A673 (cell line): ENCODE measurements around the gene LIME1. TPM values are rescaled to one million over a fixed set of nuclear protein-coding genes. Genes with fewer than 3 reads are reported as not detected.

ENCODE experiments used
- BruUV-seq: library from RNA; stranded (reverse); fragments of 400-500 nt; replicated peaks from 2 replicates; lab custom pipeline; 2021; lab: Mats Ljungman, UMichigan
- CTCF ChIA-PET: fragments of 300-600 bp; sonication (Branson Sonifier 250); formaldehyde crosslinking; loops from one replicate; lab custom pipeline; 2022; ENCODE audit warnings: antibody characterized with exemption; lab: Charles Lee
- POLR2A ChIA-PET: fragments of 300-600 bp; sonication (Branson Sonifier 250); formaldehyde crosslinking; loops from one replicate; lab custom pipeline; 2022; ENCODE audit warnings: antibody characterized with exemption; ENCODE audit not compliant: low non-redundant PET; lab: Charles Lee
- DNase-seq: peaks from one replicate; pipeline ENCODE4 v3.0.0-alpha.2; 2015; ENCODE audit warnings: low spot score
- H3K27ac ChIP-seq: fragments of 200-600 bp; sonication (generic); 2 replicates; pipeline ENCODE4 v1.5.1; 2016; ENCODE audit warnings: mixed run types, low read depth, mild to moderate bottlenecking, mixed read lengths, antibody characterized with exemption, low read length; ENCODE audit not compliant: poor library complexity, severe bottlenecking
- H3K27me3 ChIP-seq: fragments of 200-600 bp; sonication (generic); replicated peaks from 2 replicates; pipeline ENCODE4 v1.6.1; 2017; ENCODE audit warnings: mixed run types, low read depth, mild to moderate bottlenecking, mixed read lengths, antibody characterized with exemption, low read length; ENCODE audit not compliant: insufficient read depth, poor library complexity
- H3K36me3 ChIP-seq: fragments of 200-600 bp; sonication (generic); 2 replicates; pipeline ENCODE4 v1.6.1; 2016; ENCODE audit warnings: mixed run types, mild to moderate bottlenecking, mixed read lengths, antibody characterized with exemption, low read length; ENCODE audit not compliant: insufficient read depth, poor library complexity, severe bottlenecking
- H3K4me1 ChIP-seq: fragments of 200-600 bp; sonication (generic); 2 replicates; pipeline ENCODE4 v1.6.1; 2017; ENCODE audit warnings: mixed run types, mild to moderate bottlenecking, mixed read lengths, antibody characterized with exemption, low read length; ENCODE audit not compliant: insufficient read depth, poor library complexity, severe bottlenecking
- H3K4me3 ChIP-seq: fragments of 200-600 bp; sonication (generic); 2 replicates; pipeline ENCODE4 v1.5.1; 2016; ENCODE audit warnings: low read depth, mixed run types, mild to moderate bottlenecking, mixed read lengths, low read length; ENCODE audit not compliant: poor library complexity, severe bottlenecking
- H3K9me3 ChIP-seq: fragments of 200-600 bp; sonication (generic); 2 replicates; pipeline ENCODE4 v1.6.1; 2016; ENCODE audit warnings: mixed run types, low read depth, mild to moderate bottlenecking, mixed read lengths, antibody characterized with exemption, low read length; ENCODE audit not compliant: poor library complexity, severe bottlenecking
- CTCF ChIP-seq: fragments of 300-800, 200-600 bp; sonication (generic); conservative IDR thresholded peaks from 2 replicates; pipeline ENCODE4 v1.5.1; 2017; ENCODE audit warnings: low read depth, mild to moderate bottlenecking, antibody characterized with exemption, low read length, moderate library complexity, mixed read lengths
- EZH2 ChIP-seq: fragments of 200-600 bp; sonication (generic); IDR thresholded peaks from 2 replicates; pipeline ENCODE4 v1.6.1; 2017; ENCODE audit warnings: borderline replicate concordance, low read depth, mild to moderate bottlenecking, mixed read lengths, antibody characterized with exemption, low read length; ENCODE audit not compliant: poor library complexity, severe bottlenecking
- intact Hi-C: fragments of 100-400 bp; cut with micrococcal nuclease; formaldehyde crosslinking; loops from one replicate; pipeline ENCODE4 v1.10.0; 2022; ENCODE audit not compliant: unreplicated experiment
- total RNA-seq: library from RNA; stranded (reverse); gene quantifications from 2 replicates; pipeline ENCODE4 v1.2.3, GENCODE V29; 2021

Gene LIME1
- total RNA-seq, 1 experiment from 2014 or later: 16.3 TPM

- Histone ChIP-seq H3K27me3 (no peaks in the 10 kb centered on the region), H3K4me3 (no peak overlapping the region), H3K9me3 (no peaks in the 10 kb centered on the region), H3K4me1 (peaks cover 7% of the 10 kb centered on the region), H3K27ac (no peak overlapping the region), H3K36me3 (peaks cover 10% of the 10 kb centered on the region)
- DNase-seq: no peak
- intact Hi-C loops: no loop called here
- BruUV-seq: no TSS peak
- CTCF ChIA-PET: no interaction called here
- TF ChIP-seq EZH2: no peak
- TF ChIP-seq CTCF: no peak
- POLR2A ChIA-PET: no interaction called here
Observed at GRCh38 chr20:63693733-63694583, 42.5 kb upstream of the LIME1 start.

GRCh38 chr20:63694584-63695423 is 41.7 kb upstream of the LIME1 start:
- BruUV-seq: no TSS peak

More at GRCh38 chr20:63694584-63695423, 41.7 kb upstream of the LIME1 start:
- Histone ChIP-seq H3K27ac (no peak overlapping the region), H3K4me1 (peaks cover 15% of the 10 kb centered on the region), H3K27me3 (no peaks in the 10 kb centered on the region), H3K9me3 (no peaks in the 10 kb centered on the region), H3K4me3 (no peak overlapping the region), H3K36me3 (peaks cover 10% of the 10 kb centered on the region)
- ChIA-PET POLR2A (no interaction called here), CTCF (no interaction called here)
- intact Hi-C loops: no loop called here
- DNase-seq: no peak
- TF ChIP-seq EZH2 (no peak), CTCF (no peak)
